ENCODE measurements around the gene DHRS7C.

GRCh38 chr17:9750524-9750923 lies 40.9 kb downstream of the DHRS7C start:
- TF ChIP-seq CTCF (conservative IDR thresholded peaks at IDR 0.05) (no peak), ZFX (IDR thresholded peaks at IDR 0.05) (no peak)
